Lung (tissue), 12 donors: ENCODE data around the gene TMEM100. TPM values are rescaled to one million over a fixed set of nuclear protein-coding genes. Genes with fewer than 3 reads are reported as not detected.

Source experiments
- ATAC-seq: fragments of 200-7000 bp; cut with Tn5 transposase; one replicate; pipeline ENCODE4 v1.9.1; 2020; ENCODE audit warnings: moderate number of reproducible peaks; ENCODE audit not compliant: insufficient read depth, low FRiP score
- DNase-seq, 3 donors: peaks; one replicate each; pipeline ENCODE4 v3.0.0-alpha.2; 2013 to 2017
- H3K27ac ChIP-seq, 2 donors: one replicate each; pipeline ENCODE4 v1.5.1; 2013; ENCODE audit warnings: mild to moderate bottlenecking in 2 of 2, moderate library complexity in 2 of 2, control low read depth in 1 of 2, inconsistent platforms in 1 of 2, low read depth in 1 of 2, low read length in 1 of 2
- H3K27me3 ChIP-seq, 3 donors: one replicate each; pipeline ENCODE4 v1.5.1; 2013; ENCODE audit warnings: low read length in 2 of 3; ENCODE audit not compliant: control insufficient read depth in 3 of 3, insufficient read depth in 3 of 3
- H3K36me3 ChIP-seq, 4 donors: one replicate each; pipeline ENCODE4 v1.5.1; 2013; ENCODE audit warnings: low read length in 4 of 4, mild to moderate bottlenecking in 1 of 4, moderate library complexity in 1 of 4; ENCODE audit not compliant: control insufficient read depth in 4 of 4, insufficient read depth in 4 of 4
- H3K4me1 ChIP-seq, 5 donors: one replicate each; pipeline ENCODE4 v1.5.1; 2013; ENCODE audit warnings: low read length in 5 of 5, mild to moderate bottlenecking in 2 of 5, moderate library complexity in 1 of 5; ENCODE audit not compliant: control insufficient read depth in 5 of 5, insufficient read depth in 5 of 5
- H3K4me3 ChIP-seq: one replicate; pipeline ENCODE4 v1.5.1; 2013; ENCODE audit warnings: mild to moderate bottlenecking, control low read depth, moderate library complexity
- H3K9ac ChIP-seq, 2 donors: one replicate each; pipeline ENCODE4 v1.5.1; 2013; ENCODE audit warnings: low read length in 2 of 2, control low read depth in 1 of 2; ENCODE audit not compliant: insufficient read depth in 1 of 2
- H3K9me3 ChIP-seq, 4 donors: one replicate each; pipeline ENCODE4 v1.5.1; 2013; ENCODE audit warnings: low read length in 3 of 4, mild to moderate bottlenecking in 1 of 4, moderate library complexity in 1 of 4; ENCODE audit not compliant: control insufficient read depth in 4 of 4, insufficient read depth in 3 of 4
- CTCF ChIP-seq: IDR thresholded peaks from 2 replicates; pipeline ENCODE4 v1.5.1; 2012; ENCODE audit warnings: mild to moderate bottlenecking; ENCODE audit errors: control extremely low read depth, extremely low read depth
- WGBS, 2 donors: extraction: QIAGEN DNeasy Blood & Tissue Kit; methylation state at CpG; one replicate each; pipeline ENCODE4 v1.1.7; 2013; 5-methylcytosine and 5-hydroxymethylcytosine counted together
- polyA plus RNA-seq, 2 donors: library from polyadenylated mRNA; stranded (reverse); fragments of 200-250 nt; gene quantifications; one replicate each; pipeline ENCODE4 v1.2.1, GENCODE V29; 2013
- total RNA-seq, 2 donors: library from RNA; depleted of rRNA in 1 of 2; stranded (reverse); fragments of >200 nt in 1 of 2; gene quantifications; one replicate each; pipeline ENCODE4 v1.2.1, GENCODE V29; 2014 to 2021
- donor health status: control.
- donor health status: control.
- donor health status: Bipolar disorder and iron deficiency.
- donor health status: healthy.
- donor health status: DM: yes; HTN: yes; CAD: no.

The TMEM100 gene
- total and polyA plus RNA-seq, 4 donors = 63.6 to 127 (median 83.4) TPM

- Histone ChIP-seq H3K4me3 (no peak overlapping the region), H3K9me3 (no peaks in the 10 kb centered on the region), H3K36me3 (peaks cover 0 to 3% (median 0%) of the 10 kb centered on the region in 4 donors), H3K9ac (peak overlapping the region in 1 of 2 donors; percentile 72), H3K4me1 (peaks cover 0 to 37% (median 1%) of the 10 kb centered on the region in 5 donors), H3K27me3 (no peaks in the 10 kb centered on the region), H3K27ac (no peak overlapping the region)
- no peak for ATAC-seq
- no peak for TF ChIP-seq CTCF
- DNase-seq = no peak
Measured at GRCh38 chr17:55723488-55723848, 804 bp upstream of the TMEM100 start.

GRCh38 chr17:55722016-55722736, 488 bp downstream of the TMEM100 start:
- peak overlapping the region in 1 of 2 donors; percentile 89 for H3K27ac ChIP-seq
- H3K4me3 ChIP-seq = peak overlapping the region; percentile 26
- no peak for TF ChIP-seq CTCF
- peaks cover 0 to 3% (median 0%) of the 10 kb centered on the region in 4 donors for H3K36me3 ChIP-seq
- no peaks in the 10 kb centered on the region for H3K27me3 ChIP-seq
- 44 to 63% methylated on average over 5 of the region's 5 CpGs for WGBS, 2 donors
- peaks cover 0 to 34% (median 1%) of the 10 kb centered on the region in 5 donors for H3K4me1 ChIP-seq
- peak overlapping the region in 1 of 2 donors; percentile 72 for H3K9ac ChIP-seq
- no peaks in the 10 kb centered on the region for H3K9me3 ChIP-seq
- DNase-seq = no peak
- no peak for ATAC-seq

- no peaks in the 10 kb centered on the region for H3K9me3 ChIP-seq
- H3K4me3 ChIP-seq = peak overlapping the region; percentile 54
- peak overlapping the region in 1 of 2 donors; percentile 88 for H3K27ac ChIP-seq
- ATAC-seq (no peak), DNase-seq (no peak)
- no peak for TF ChIP-seq CTCF
- WGBS, 2 donors = 72 to 77% methylated on average over 6 of the region's 6 CpGs
- peaks cover 0 to 3% (median 0%) of the 10 kb centered on the region in 4 donors for H3K36me3 ChIP-seq
- H3K27me3 ChIP-seq = no peaks in the 10 kb centered on the region
- H3K9ac ChIP-seq = no peak overlapping the region
- H3K4me1 ChIP-seq = peaks cover 0 to 24% (median 1%) of the 10 kb centered on the region in 5 donors
Measured at GRCh38 chr17:55720919-55721836, 1.5 kb downstream of the TMEM100 start.
